GM10266 (cell line): ENCODE results near the gene TLK1.

ENCODE experiments used
- DNase-seq: peaks from one replicate; pipeline ENCODE4 v3.0.0; 2012; ENCODE audit errors: extremely low spot score
- CTCF ChIP-seq: IDR thresholded peaks from 2 replicates; pipeline ENCODE4 v1.5.1; 2012; ENCODE audit warnings: mild to moderate bottlenecking, low read depth; ENCODE audit not compliant: control insufficient read depth, insufficient read depth; ENCODE audit errors: missing control alignments

TLK1 gene

GRCh38 chr2:171160956-171161740, 455 bp upstream of the TLK1 start:
- peak; percentile 89 for DNase-seq
- TF ChIP-seq CTCF, result peak; percentile 34

- peak; percentile 59 for TF ChIP-seq CTCF
- peak; percentile 58 for DNase-seq
These were observed 1.1 kb downstream of the TLK1 start for GRCh38 chr2:171159372-171160118.

GRCh38 chr2:171158790-171159371, 1.8 kb downstream of the TLK1 start:
- DNase-seq, result no peak
- TF ChIP-seq CTCF, result no peak

GRCh38 chr2:171158036-171158789, 2.5 kb downstream of the TLK1 start:
- no peak for TF ChIP-seq CTCF
- DNase-seq, result no peak

- no peak for TF ChIP-seq CTCF
- no peak for DNase-seq
These were observed 3.6 kb downstream of the TLK1 start for GRCh38 chr2:171157109-171157500.

- no peak for DNase-seq
These were observed 6.3 kb downstream of the TLK1 start for GRCh38 chr2:171154348-171154747.

More at GRCh38 chr2:171154348-171154747, 6.3 kb downstream of the TLK1 start:
- no peak for TF ChIP-seq CTCF
